HG03354 (cell line): Measurements from ENCODE around the gene SSR4.

Experiments
- ATAC-seq: cut with Tn5 transposase; IDR thresholded peaks from one replicate; pipeline ENCODE4 v1.9.1; 2021; ENCODE audit warnings: mild to moderate bottlenecking; ENCODE audit not compliant: unreplicated experiment, poor library complexity, severe bottlenecking

Gene SSR4

GRCh38 chrX:153778684-153779101, 15.8 kb upstream of the SSR4 start:
- ATAC-seq, result no peak

DNA sequence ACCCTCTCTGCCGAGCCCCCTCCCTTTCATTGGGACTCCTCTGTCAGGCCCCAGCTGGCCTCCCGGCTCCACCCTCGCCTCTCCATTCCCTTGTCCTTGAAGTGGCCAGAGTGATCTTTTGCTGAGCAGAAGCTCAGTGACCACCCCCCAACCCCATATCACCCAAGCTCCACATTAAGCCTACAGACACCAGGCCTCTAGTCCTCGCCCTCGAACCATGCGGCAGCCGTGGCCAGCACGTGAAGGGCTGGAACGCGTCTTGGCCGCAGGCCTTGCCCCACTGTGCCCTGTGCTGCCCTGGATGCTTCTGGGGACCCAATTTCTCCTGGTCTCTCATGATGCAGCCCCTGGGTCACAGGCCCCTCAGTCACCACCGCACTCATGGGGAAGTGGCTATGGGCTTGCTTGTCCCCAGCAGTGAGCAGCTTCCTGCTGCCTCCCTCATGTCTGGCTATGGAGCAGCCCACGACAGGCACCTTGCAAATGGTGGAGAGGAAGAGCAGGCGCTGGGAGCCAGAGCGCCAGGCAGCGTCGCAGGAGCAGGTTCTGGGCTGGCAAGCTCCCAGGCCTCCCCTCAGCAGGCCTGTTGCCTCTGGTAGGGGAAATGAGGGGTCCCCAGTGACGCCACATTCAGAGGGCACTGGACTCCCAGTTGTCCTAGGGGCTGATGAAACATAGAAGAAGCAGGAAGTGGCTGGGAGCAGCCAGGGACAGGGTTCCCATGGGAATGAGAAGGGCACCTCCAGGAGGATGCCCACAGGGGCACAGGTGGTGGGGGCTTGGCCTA, 14.4 kb upstream of the SSR4 start:
- ATAC-seq, result no peak

DNA sequence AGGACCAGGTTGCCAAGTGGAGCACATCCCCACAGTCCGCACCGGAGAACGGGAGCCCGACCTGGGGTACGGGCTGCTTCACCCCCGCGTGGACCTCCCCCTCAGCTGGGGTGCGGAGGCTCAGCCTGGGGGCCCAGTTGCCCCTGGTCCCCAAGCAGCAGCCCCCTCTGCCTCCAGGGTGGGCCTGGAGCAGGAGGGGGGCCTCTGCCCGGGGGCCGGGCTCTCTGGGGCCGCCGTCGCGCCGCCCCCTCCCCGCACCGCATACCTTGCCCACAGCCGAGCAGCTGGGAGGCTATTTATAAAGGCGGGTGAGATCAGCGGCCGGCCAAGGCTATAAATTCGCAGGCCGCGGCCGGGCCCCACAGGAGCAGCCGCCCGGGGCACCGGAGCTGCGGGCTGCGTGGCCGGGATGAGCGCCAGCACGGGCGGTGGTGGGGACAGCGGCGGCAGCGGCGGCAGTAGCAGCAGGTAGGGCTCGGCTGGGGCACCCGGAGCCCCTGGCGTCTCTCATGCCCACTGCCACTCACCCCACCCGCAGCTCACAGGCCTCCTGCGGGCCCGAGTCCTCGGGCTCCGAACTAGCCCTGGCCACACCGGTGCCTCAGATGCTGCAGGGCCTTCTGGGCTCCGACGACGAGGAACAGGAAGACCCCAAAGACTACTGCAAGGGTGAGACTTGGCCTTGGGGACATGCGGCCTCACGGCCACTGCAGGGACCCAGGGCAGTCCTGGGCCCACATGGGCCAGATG, 13.6 kb upstream of the SSR4 start, which contains the start of gene SRPK3:
SRPK3 (plus strand) TSS at position 364 of the 750 bp plus-strand sequence; CDS start at position 410, 46 bp downstream.
- no peak for ATAC-seq

DNA sequence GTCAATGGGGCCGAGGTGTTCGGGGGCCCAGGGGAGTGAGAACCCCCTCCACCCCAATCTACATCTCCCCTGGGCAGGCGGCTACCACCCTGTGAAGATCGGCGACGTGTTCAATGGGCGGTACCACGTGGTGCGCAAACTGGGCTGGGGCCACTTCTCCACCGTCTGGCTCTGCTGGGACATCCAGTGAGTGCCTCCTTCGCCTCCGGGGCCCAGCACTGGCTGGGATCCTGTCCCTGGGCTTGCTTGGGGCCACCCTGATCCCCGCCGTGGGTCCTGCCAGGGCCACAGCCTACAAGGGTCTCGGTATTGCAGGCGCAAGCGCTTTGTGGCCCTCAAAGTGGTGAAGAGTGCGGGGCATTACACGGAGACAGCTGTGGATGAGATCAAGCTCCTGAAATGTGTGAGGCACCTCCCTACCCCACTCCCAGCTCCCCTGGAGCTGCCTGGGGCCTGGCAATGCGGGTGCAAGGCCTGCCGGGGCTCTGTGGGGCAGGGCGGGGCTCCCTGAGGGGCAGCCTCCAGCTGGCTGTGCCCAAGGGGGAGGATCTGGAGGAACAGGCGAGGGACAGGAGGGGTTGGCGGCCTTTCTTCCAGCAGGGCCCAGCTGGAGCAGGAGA, 12.9 kb upstream of the SSR4 start:
- no peak for ATAC-seq

- ATAC-seq, result no peak
These were observed 12.2 kb upstream of the SSR4 start for GRCh38 chrX:153782313-153782712.

DNA sequence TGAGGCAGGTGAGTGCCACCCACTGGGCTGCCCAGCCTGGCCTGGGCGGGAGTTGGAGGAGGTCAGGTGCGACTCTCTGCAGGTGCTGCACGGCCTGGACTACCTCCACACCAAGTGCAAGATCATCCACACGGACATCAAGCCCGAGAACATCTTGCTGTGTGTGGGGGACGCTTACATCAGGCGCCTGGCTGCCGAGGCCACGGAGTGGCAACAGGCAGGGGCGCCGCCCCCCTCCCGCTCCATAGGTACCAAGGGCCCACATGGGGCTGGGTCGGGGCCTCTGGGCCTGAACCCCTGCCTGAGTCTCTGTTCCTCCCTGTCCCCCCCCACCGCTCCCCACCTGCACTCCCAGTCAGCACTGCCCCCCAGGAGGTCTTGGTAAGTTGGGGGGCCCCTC, 11.6 kb upstream of the SSR4 start:
- no peak for ATAC-seq

DNA sequence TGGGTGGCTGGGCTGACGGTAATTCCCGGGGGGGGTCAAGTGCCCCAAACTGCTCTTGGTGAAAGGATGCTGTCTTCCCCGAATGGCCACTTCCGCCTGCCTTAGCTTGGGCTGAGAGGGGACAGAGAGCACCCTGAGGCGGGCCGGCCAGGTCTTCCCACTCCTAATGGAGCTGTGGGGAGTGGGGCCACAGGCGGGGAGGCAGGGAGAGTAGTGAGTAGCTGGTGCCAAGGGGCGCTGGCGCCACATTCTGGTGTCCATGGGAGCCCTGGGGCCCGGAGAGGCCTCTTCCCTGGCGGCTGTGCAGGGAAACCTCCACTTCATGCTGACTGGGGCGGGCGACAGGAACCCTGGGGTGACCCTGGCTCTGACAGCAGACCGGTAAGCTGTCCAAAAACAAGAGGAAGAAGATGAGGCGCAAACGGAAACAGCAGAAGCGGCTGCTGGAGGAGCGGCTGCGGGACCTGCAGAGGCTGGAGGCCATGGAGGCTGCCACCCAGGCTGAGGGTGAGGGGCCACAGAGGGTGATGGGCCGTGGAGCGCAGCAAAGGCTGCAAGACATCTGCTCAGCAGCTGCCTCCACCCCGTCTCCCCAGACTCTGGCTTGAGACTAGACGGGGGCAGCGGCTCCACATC, 11.0 kb upstream of the SSR4 start:
- no peak for ATAC-seq

DNA sequence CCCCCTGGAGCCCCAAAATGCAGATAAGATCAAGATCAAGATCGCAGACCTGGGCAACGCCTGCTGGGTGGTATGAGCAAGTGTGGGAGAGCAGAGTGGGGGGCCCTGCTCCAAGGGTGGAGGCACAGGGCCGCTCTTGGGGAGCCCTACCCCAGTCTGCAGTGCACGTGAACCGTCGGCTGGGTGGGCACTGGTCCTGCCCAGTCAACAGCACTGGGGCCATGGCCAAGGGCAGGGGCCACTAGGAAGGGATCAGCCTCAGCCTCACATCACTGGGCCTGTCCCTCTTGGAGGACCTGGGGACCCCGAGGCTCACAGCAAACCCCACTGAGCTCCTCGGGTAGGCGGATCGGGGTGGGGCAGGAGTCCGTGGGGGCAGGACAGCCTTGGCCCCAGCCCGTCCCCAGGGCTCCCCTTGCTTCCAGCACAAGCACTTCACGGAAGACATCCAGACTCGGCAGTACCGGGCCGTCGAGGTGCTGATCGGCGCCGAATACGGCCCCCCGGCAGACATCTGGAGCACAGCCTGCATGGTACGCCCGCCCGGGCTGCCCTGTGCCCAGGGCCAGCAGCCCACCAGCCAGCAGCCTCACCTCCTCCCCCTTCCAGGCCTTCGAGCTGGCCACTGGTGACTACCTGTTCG, 10.0 kb upstream of the SSR4 start:
- ATAC-seq, result no peak

DNA sequence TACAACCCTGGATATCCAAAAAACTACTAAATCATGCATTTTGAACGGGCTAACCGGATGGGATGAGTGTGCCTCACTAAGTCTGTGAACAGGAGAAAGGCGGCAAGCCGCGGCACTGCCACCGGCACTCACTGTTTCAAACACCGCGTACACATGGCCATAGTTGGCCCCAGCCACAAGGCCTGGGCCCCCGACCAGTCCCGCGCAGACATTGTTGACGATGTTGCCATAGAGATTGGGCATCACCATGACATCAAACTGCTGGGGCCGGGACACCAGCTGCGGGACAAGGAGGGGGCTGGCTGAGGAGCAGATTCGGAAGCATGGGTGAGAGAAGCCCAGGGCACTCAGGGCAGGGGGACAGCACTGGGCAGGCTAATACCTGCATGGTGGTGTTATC, 7.8 kb upstream of the SSR4 start:
- ATAC-seq, result no peak

DNA sequence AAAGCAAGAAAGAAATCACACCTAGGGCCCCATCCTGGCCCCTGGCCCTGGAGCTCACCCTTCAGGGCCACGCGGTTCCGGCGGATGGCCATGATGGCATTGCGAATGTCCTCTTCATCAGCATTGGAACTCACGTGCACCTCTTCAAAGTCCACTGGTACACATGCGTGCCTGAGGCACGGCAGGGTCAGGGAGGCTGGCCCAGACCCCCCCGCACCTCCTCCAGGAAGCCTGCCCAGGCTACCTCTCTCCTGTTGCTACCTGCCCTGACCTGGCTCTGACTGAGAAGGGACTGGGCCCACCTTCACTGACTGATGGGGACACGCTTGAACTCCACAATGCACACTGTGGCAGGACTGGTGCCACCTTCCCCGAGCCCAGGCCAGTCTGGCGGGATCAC, 4.8 kb upstream of the SSR4 start:
- no peak for ATAC-seq

- no peak for ATAC-seq
These were observed 3.2 kb upstream of the SSR4 start for GRCh38 chrX:153791104-153791852.

DNA sequence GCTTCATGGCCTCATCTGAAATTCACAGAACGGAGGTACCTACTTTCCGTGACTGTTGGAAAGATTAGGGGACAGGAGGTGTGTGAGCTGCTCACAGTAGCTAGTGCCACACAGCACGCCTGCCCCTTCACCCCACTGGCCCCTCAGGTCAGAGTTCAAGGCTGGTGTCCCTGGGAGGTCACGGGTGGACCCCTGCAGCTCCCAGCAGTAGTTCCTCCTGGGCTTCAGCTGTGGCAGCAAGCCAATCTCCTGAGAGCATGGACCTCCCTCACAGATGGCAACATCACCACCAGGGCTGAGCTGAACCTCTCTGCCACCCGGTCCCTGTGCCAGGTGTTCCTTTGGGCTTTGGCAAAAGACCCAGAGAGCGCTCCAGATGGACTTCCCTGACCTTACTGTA, 2.1 kb upstream of the SSR4 start:
- no peak for ATAC-seq

DNA sequence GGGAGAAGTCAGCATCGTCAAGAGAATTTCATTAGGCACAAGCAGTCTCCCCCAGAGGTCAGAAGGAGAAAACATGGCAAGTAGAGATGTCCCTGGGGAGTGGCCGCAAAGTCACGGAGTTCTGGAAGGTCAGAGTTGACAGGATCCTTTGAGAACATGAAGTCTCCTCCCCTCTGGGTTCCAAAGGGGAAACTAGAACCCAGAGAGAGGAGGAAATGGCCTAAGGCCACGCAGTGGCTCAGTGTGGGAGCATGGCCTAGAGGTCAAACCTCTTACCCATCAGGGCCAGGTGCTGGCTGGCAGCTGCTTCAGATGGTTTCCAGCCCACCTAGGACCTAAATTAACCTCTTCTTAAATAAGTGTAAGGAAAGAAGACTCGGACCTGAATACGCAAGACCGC, 1.2 kb upstream of the SSR4 start:
- ATAC-seq, result no peak

GRCh38 chrX:153794897-153795816, 689 bp downstream of the SSR4 start:
- ATAC-seq, result peak; percentile 2

GRCh38 chrX:153797415-153798015, 3.0 kb downstream of the SSR4 start:
- no peak for ATAC-seq

- ATAC-seq, result no peak
These were observed 4.9 kb downstream of the SSR4 start for GRCh38 chrX:153799326-153799725.

- ATAC-seq, result no peak
These were observed 5.8 kb downstream of the SSR4 start for GRCh38 chrX:153800177-153800722.
